Lung microvascular endothelial cell (primary cell): ENCODE data around the gene CST6. TPM values are rescaled to one million over a fixed set of nuclear protein-coding genes. Genes with fewer than 3 reads are reported as not detected.
"Not testable (repeated sequence)": the region's sequence is repeated elsewhere in the genome, so short reads cannot be mapped to it uniquely, and the experiment has no call there.

Experiments used
- DNase-seq, 2 donors: peaks; one replicate each; pipeline versions ENCODE4 v3.0.0 to v3.0.0-alpha.2; 2010; ENCODE audit warnings: low read depth in 2 of 2
- total RNA-seq: library from RNA; depleted of rRNA; stranded (reverse); fragments of >200 nt; gene quantifications from 2 replicates; pipeline ENCODE4 v1.2.1, GENCODE V29; 2014

Gene CST6
- total RNA-seq, 1 donor from 2014 or later = 0.20 TPM

- DNase-seq = no peak
These were observed 28.2 kb upstream of the CST6 start for GRCh38 chr11:65983589-65983987.

GRCh38 chr11:65987336-65987735 lies 24.5 kb upstream of the CST6 start:
- DNase-seq = no peak

- peak; percentile 96 to 97 for DNase-seq
These were observed 22.8 kb upstream of the CST6 start for GRCh38 chr11:65988791-65989592.

- no peak for DNase-seq
These were observed 19.8 kb upstream of the CST6 start for GRCh38 chr11:65992056-65992455.

GRCh38 chr11:65997286-65997685 lies 14.5 kb upstream of the CST6 start:
- no peak for DNase-seq

GRCh38 chr11:66001942-66002647 lies 9.7 kb upstream of the CST6 start, which contains the start of the genes BANF1 and EIF1AD:
BANF1 (plus strand) TSS chr11:66002503; CDS start chr11:66003251, 748 bp downstream.
EIF1AD (minus strand) TSS chr11:66002157; CDS start chr11:66000389, 1,768 bp downstream.
- peak; percentile 94 to 99 for DNase-seq

GRCh38 chr11:66002648-66003225 lies 9.1 kb upstream of the CST6 start:
- peak in 1 of 2 donors; percentile 65 for DNase-seq

- DNase-seq = no peak
These were observed 8.5 kb upstream of the CST6 start for GRCh38 chr11:66003291-66003690.

GRCh38 chr11:66004186-66004585 lies 7.6 kb upstream of the CST6 start:
- no peak for DNase-seq

- no peak for DNase-seq
These were observed 5.5 kb upstream of the CST6 start for GRCh38 chr11:66006134-66006890.

- no peak for DNase-seq
These were observed 5.0 kb upstream of the CST6 start for GRCh38 chr11:66006891-66007176.

GRCh38 chr11:66007201-66007634 lies 4.6 kb upstream of the CST6 start:
- DNase-seq = no peak

GRCh38 chr11:66008095-66008467 lies 3.7 kb upstream of the CST6 start:
- DNase-seq = no peak

- DNase-seq = no peak
These were observed 3.2 kb upstream of the CST6 start for GRCh38 chr11:66008468-66009101.

- not testable (repeated sequence) for DNase-seq
These were observed 1.8 kb upstream of the CST6 start for GRCh38 chr11:66010036-66010435.

- peak in 1 of 2 donors; percentile 37 for DNase-seq
These were observed 496 bp upstream of the CST6 start for GRCh38 chr11:66011239-66011784.

GRCh38 chr11:66012371-66012945 lies 650 bp downstream of the CST6 start:
- DNase-seq = no peak

GRCh38 chr11:66012946-66013761 lies 1.3 kb downstream of the CST6 start:
- peak in 1 of 2 donors; percentile 41 for DNase-seq

GRCh38 chr11:66013762-66014100 lies 1.9 kb downstream of the CST6 start:
- no peak for DNase-seq
